Activated B cell treated with CpG ODN at 0.5 μM for 24 hours (primary cell): Measurements from ENCODE around the gene FXR2. TPM values are rescaled to one million over a fixed set of nuclear protein-coding genes. Genes with fewer than 3 reads are reported as not detected.

Source experiments
- ATAC-seq: fragments of 200-7000 bp; cut with Tn5 transposase; one replicate; pipeline ENCODE4 v1.10.0; 2021; ENCODE audit warnings: low read depth, mild to moderate bottlenecking, moderate library complexity
- CTCF ChIA-PET: fragments of 350-600 bp; sonication (Branson Sonifier 250); formaldehyde crosslinking; loops from one replicate; lab custom pipeline; 2021; ENCODE audit warnings: antibody characterized with exemption; lab: Charles Lee
- POLR2A ChIA-PET: fragments of 350-600 bp; sonication (Branson Sonifier 250); formaldehyde crosslinking; loops from one replicate; lab custom pipeline; 2021; ENCODE audit warnings: antibody characterized with exemption; lab: Charles Lee
- DNase-seq: peaks from one replicate; pipeline ENCODE4 v3.0.0; 2022
- H3K27ac Mint-ChIP-seq: one replicate; pipeline ENCODE4 v1.8.0; 2020; ENCODE audit warnings: mixed read lengths
- H3K27me3 Mint-ChIP-seq: one replicate; pipeline ENCODE4 v1.8.0; 2021; ENCODE audit warnings: mixed read lengths
- H3K36me3 Mint-ChIP-seq: one replicate; pipeline ENCODE4 v1.8.0; 2021; ENCODE audit warnings: low read depth, mixed read lengths
- H3K4me1 Mint-ChIP-seq: one replicate; pipeline ENCODE4 v1.8.0; 2021; ENCODE audit warnings: mixed read lengths
- H3K4me3 Mint-ChIP-seq: one replicate; pipeline ENCODE4 v1.8.0; 2020; ENCODE audit warnings: mild to moderate bottlenecking, mixed read lengths
- H3K9me3 Mint-ChIP-seq: one replicate; pipeline ENCODE4 v1.8.0; 2020; ENCODE audit warnings: mixed read lengths
- CTCF ChIP-seq: fragments of 200-600 bp; IDR thresholded peaks from one replicate; pipeline ENCODE4 v1.8.0; 2022; ENCODE audit warnings: antibody characterized with exemption, mild to moderate bottlenecking
- intact Hi-C: fragments of 100-400 bp; cut with micrococcal nuclease; formaldehyde crosslinking; loops from one replicate; pipeline ENCODE4 v1.15.1; 2024
- total RNA-seq: library from RNA; stranded (reverse); gene quantifications from 2 replicates; pipeline ENCODE4 v1.2.3, GENCODE V29; 2022

The FXR2 gene
- total RNA-seq, 1 donor from 2014 or later = 32.4 TPM

DNA sequence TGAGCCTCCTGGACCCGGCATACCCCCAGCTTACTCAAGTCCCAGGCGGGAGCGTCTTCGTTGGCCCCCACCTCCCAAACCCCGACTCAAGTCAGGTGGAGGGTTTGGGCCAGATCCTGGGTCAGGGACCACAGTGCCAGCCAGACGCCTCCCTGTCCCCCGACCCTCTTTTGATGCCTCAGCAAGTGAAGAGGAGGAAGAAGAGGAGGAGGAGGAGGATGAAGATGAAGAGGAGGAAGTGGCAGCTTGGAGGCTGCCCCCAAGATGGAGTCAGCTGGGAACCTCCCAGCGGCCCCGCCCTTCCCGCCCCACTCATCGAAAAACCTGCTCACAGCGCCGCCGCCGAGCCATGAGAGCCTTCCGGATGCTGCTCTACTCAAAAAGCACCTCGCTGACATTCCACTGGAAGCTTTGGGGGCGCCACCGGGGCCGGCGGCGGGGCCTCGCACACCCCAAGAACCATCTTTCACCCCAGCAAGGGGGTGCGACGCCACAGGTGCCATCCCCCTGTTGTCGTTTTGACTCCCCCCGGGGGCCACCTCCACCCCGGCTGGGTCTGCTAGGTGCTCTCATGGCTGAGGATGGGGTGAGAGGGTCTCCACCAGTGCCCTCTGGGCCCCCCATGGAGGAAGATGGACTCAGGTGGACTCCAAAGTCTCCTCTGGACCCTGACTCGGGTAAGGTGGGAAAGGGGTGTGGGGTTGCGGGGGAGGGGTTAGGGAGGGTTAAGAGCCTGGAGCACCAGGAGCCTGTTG is 51.4 kb downstream of the FXR2 start:
- intact Hi-C loops = no loop called here
- Mint-ChIP-seq H3K4me3 (peak overlapping the region; percentile 89), H3K36me3 (peaks cover 55% of the 10 kb centered on the region), H3K4me1 (peaks cover 47% of the 10 kb centered on the region), H3K27me3 (no peaks in the 10 kb centered on the region), H3K9me3 (no peaks in the 10 kb centered on the region), H3K27ac (no peak overlapping the region)
- POLR2A ChIA-PET = interaction anchor here (0.6 to 7.9 kb wide), 6 partner anchors 9 to 159 kb away, joined by 3 to 74 read pairs (median 8); partner anchors contain the start of genes TNFSF12 and TP53
- CTCF ChIA-PET = interaction anchor here (0.8 kb wide), 1 partner anchor 13 kb away, joined by 3 read pairs; no protein-coding TSS in a partner anchor
- no peak for TF ChIP-seq CTCF
- no peak for ATAC-seq
- DNase-seq = no peak

- Mint-ChIP-seq H3K9me3 (no peaks in the 10 kb centered on the region), H3K36me3 (peaks cover 51% of the 10 kb centered on the region), H3K4me1 (peaks cover 53% of the 10 kb centered on the region), H3K4me3 (peak overlapping the region; percentile 92), H3K27me3 (no peaks in the 10 kb centered on the region), H3K27ac (peak overlapping the region; percentile 85)
- ChIA-PET CTCF (interaction anchor here (1.5 to 6.1 kb wide), 7 partner anchors 9 to 206 kb away, joined by 4 to 364 read pairs (median 23); partner anchors contain the start of genes SOX15, TMEM102 and TMEM95), POLR2A (interaction anchor here (1.7 to 7.9 kb wide), 11 partner anchors 10 to 226 kb away, joined by 3 to 98 read pairs (median 26); partner anchors contain the start of genes ACAP1, CD68, MPDU1 and POLR2A)
- no peak for ATAC-seq
- TF ChIP-seq CTCF = no peak
- DNase-seq = no peak
- intact Hi-C loops = no loop called here
These were observed 52.5 kb downstream of the FXR2 start for GRCh38 chr17:7562208-7562605.

GRCh38 chr17:7561589-7562207 is 53.0 kb downstream of the FXR2 start, which contains the start of gene SENP3:
SENP3 (plus strand) TSS chr17:7561919; CDS start chr17:7563077, 1,158 bp downstream.
- peak; percentile 92 for DNase-seq
- Mint-ChIP-seq H3K27ac (peak within 1 kb of the TSS; percentile 96), H3K27me3 (no peaks in the 10 kb centered on the region), H3K36me3 (peaks cover 47% of the 10 kb centered on the region), H3K9me3 (no peaks in the 10 kb centered on the region), H3K4me1 (peaks cover 54% of the 10 kb centered on the region), H3K4me3 (peak within 1 kb of the TSS; percentile 92)
- CTCF ChIA-PET = interaction anchor here (0.8 to 6.1 kb wide), 25 partner anchors 9 to 516 kb away, joined by 3 to 364 read pairs (median 8); partner anchors contain the start of genes ACAP1, FXR2, MPDU1 and SOX15
- POLR2A ChIA-PET = interaction anchor here (0.8 to 7.9 kb wide), 22 partner anchors 10 to 310 kb away, joined by 3 to 98 read pairs (median 12); partner anchors contain the start of genes ACAP1, CD68, CTDNEP1 and MPDU1
- no peak for TF ChIP-seq CTCF
- intact Hi-C loops = loop anchor here (1.0 kb wide), 13 partner anchors 9 to 281 kb away; partner anchors contain the start of genes FXR2, KCTD11, MPDU1 and POLR2A
- peak; percentile 69 for ATAC-seq

- peak; percentile 68 for ATAC-seq
- Mint-ChIP-seq H3K4me1 (peaks cover 60% of the 10 kb centered on the region), H3K4me3 (peak overlapping the region; percentile 92), H3K27me3 (no peaks in the 10 kb centered on the region), H3K27ac (peak overlapping the region; percentile 96), H3K9me3 (no peaks in the 10 kb centered on the region), H3K36me3 (peaks cover 43% of the 10 kb centered on the region)
- peak; percentile 76 for DNase-seq
- no peak for TF ChIP-seq CTCF
- CTCF ChIA-PET = interaction anchor here (0.6 to 6.1 kb wide), 32 partner anchors 9 to 515 kb away, joined by 3 to 364 read pairs (median 7); partner anchors contain the start of genes ACAP1, FXR2, MPDU1 and PLSCR3
- POLR2A ChIA-PET = interaction anchor here (0.5 to 7.9 kb wide), 26 partner anchors 9 to 310 kb away, joined by 3 to 98 read pairs (median 8); partner anchors contain the start of genes ACAP1, CD68, CTDNEP1 and MPDU1
- intact Hi-C loops = loop anchor here (1.0 kb wide), 13 partner anchors 9 to 281 kb away; partner anchors contain the start of genes FXR2, KCTD11, MPDU1 and POLR2A
These were observed 53.6 kb downstream of the FXR2 start for GRCh38 chr17:7561028-7561575.
